Lung (tissue), 12 donors: ENCODE data around the gene ALOX15B. TPM values are rescaled to one million over a fixed set of nuclear protein-coding genes. Genes with fewer than 3 reads are reported as not detected.
A peak's percentile ranks its signal among the peaks of the same experiment; 100 is the strongest.

Source experiments
- ATAC-seq: fragments of 200-7000 bp; cut with Tn5 transposase; one replicate; pipeline ENCODE4 v1.9.1; 2020; ENCODE audit warnings: moderate number of reproducible peaks; ENCODE audit not compliant: insufficient read depth, low FRiP score
- DNase-seq, 3 donors: peaks; one replicate each; pipeline ENCODE4 v3.0.0-alpha.2; 2013 to 2017
- H3K27ac ChIP-seq, 2 donors: one replicate each; pipeline ENCODE4 v1.5.1; 2013; ENCODE audit warnings: mild to moderate bottlenecking in 2 of 2, moderate library complexity in 2 of 2, control low read depth in 1 of 2, inconsistent platforms in 1 of 2, low read depth in 1 of 2, low read length in 1 of 2
- H3K27me3 ChIP-seq, 3 donors: one replicate each; pipeline ENCODE4 v1.5.1; 2013; ENCODE audit warnings: low read length in 2 of 3; ENCODE audit not compliant: control insufficient read depth in 3 of 3, insufficient read depth in 3 of 3
- H3K36me3 ChIP-seq, 4 donors: one replicate each; pipeline ENCODE4 v1.5.1; 2013; ENCODE audit warnings: low read length in 4 of 4, mild to moderate bottlenecking in 1 of 4, moderate library complexity in 1 of 4; ENCODE audit not compliant: control insufficient read depth in 4 of 4, insufficient read depth in 4 of 4
- H3K4me1 ChIP-seq, 5 donors: one replicate each; pipeline ENCODE4 v1.5.1; 2013; ENCODE audit warnings: low read length in 5 of 5, mild to moderate bottlenecking in 2 of 5, moderate library complexity in 1 of 5; ENCODE audit not compliant: control insufficient read depth in 5 of 5, insufficient read depth in 5 of 5
- H3K4me3 ChIP-seq: one replicate; pipeline ENCODE4 v1.5.1; 2013; ENCODE audit warnings: mild to moderate bottlenecking, control low read depth, moderate library complexity
- H3K9ac ChIP-seq, 2 donors: one replicate each; pipeline ENCODE4 v1.5.1; 2013; ENCODE audit warnings: low read length in 2 of 2, control low read depth in 1 of 2; ENCODE audit not compliant: insufficient read depth in 1 of 2
- H3K9me3 ChIP-seq, 4 donors: one replicate each; pipeline ENCODE4 v1.5.1; 2013; ENCODE audit warnings: low read length in 3 of 4, mild to moderate bottlenecking in 1 of 4, moderate library complexity in 1 of 4; ENCODE audit not compliant: control insufficient read depth in 4 of 4, insufficient read depth in 3 of 4
- CTCF ChIP-seq: IDR thresholded peaks from 2 replicates; pipeline ENCODE4 v1.5.1; 2012; ENCODE audit warnings: mild to moderate bottlenecking; ENCODE audit errors: control extremely low read depth, extremely low read depth
- WGBS, 2 donors: extraction: QIAGEN DNeasy Blood & Tissue Kit; methylation state at CpG; one replicate each; pipeline ENCODE4 v1.1.7; 2013; 5-methylcytosine and 5-hydroxymethylcytosine counted together
- polyA plus RNA-seq, 2 donors: library from polyadenylated mRNA; stranded (reverse); fragments of 200-250 nt; gene quantifications; one replicate each; pipeline ENCODE4 v1.2.1, GENCODE V29; 2013
- total RNA-seq, 2 donors: library from RNA; depleted of rRNA in 1 of 2; stranded (reverse); fragments of >200 nt in 1 of 2; gene quantifications; one replicate each; pipeline ENCODE4 v1.2.1, GENCODE V29; 2014 to 2021
- donor health status: control.
- donor health status: control.
- donor health status: Bipolar disorder and iron deficiency.
- donor health status: healthy.
- donor health status: DM: yes; HTN: yes; CAD: no.

ALOX15B gene
- total and polyA plus RNA-seq, 4 donors: 3.4 to 135 (median 73.8) TPM

- peak; percentile 36 for ATAC-seq
- peak in 2 of 3 donors; percentile 58 to 71 for DNase-seq
- Histone ChIP-seq H3K4me3 (no peak overlapping the region), H3K27me3 (peaks cover 0 to 33% (median 23%) of the 10 kb centered on the region in 3 donors), H3K9me3 (no peaks in the 10 kb centered on the region), H3K9ac (no peak overlapping the region), H3K4me1 (peaks cover 0 to 8% (median 2%) of the 10 kb centered on the region in 5 donors), H3K27ac (peak overlapping the region in 1 of 2 donors; percentile 28), H3K36me3 (no peaks in the 10 kb centered on the region)
- no peak for TF ChIP-seq CTCF
- 18 to 25% methylated on average over 14 of the region's 14 CpGs for WGBS, 2 donors
Measured at GRCh38 chr17:8056232-8056975, 17.5 kb downstream of the ALOX15B start.

- Histone ChIP-seq H3K4me1 (peaks cover 0 to 8% (median 2%) of the 10 kb centered on the region in 5 donors), H3K27ac (peak overlapping the region in 1 of 2 donors; percentile 3), H3K9ac (no peak overlapping the region), H3K27me3 (peaks cover 0 to 38% (median 28%) of the 10 kb centered on the region in 3 donors), H3K4me3 (no peak overlapping the region), H3K9me3 (no peaks in the 10 kb centered on the region), H3K36me3 (no peaks in the 10 kb centered on the region)
- no peak for DNase-seq
- 61 to 71% methylated on average over 17 of the region's 17 CpGs for WGBS, 2 donors
- no peak for TF ChIP-seq CTCF
- ATAC-seq: no peak
Measured at GRCh38 chr17:8056976-8057625, 18.2 kb downstream of the ALOX15B start.

- H3K9ac ChIP-seq: no peak overlapping the region
- H3K4me3 ChIP-seq: no peak overlapping the region
- 8 to 11% methylated on average over 14 of the region's 14 CpGs for WGBS, 2 donors
- peaks cover 0 to 8% (median 2%) of the 10 kb centered on the region in 5 donors for H3K4me1 ChIP-seq
- ATAC-seq (peak; percentile 68), DNase-seq (peak; percentile 62 to 87 (median 84))
- TF ChIP-seq CTCF: peak; percentile 90
- peaks cover 0 to 44% (median 34%) of the 10 kb centered on the region in 3 donors for H3K27me3 ChIP-seq
- peak overlapping the region in 1 of 2 donors; percentile 21 for H3K27ac ChIP-seq
- H3K36me3 ChIP-seq: no peaks in the 10 kb centered on the region
- no peaks in the 10 kb centered on the region for H3K9me3 ChIP-seq
Measured at GRCh38 chr17:8057691-8058114, 18.8 kb downstream of the ALOX15B start.
